ENCODE results near the gene LRIG3.
"Not testable (repeated sequence)": the region's sequence is repeated elsewhere in the genome, so short reads cannot be mapped to it uniquely, and the experiment has no call there.

LRIG3 gene

GRCh38 chr12:58927120-58927519 lies 6.8 kb upstream of the LRIG3 start:
- no peak for DNase-seq

- no peak for DNase-seq
These were observed 6.3 kb upstream of the LRIG3 start for GRCh38 chr12:58926586-58926985.

- DNase-seq, result no peak
These were observed 5.4 kb upstream of the LRIG3 start for GRCh38 chr12:58925751-58926150.

GRCh38 chr12:58925111-58925611 lies 4.9 kb upstream of the LRIG3 start:
- DNase-seq, result no peak

- no peak for DNase-seq
These were observed 4.3 kb upstream of the LRIG3 start for GRCh38 chr12:58924652-58925051.

GRCh38 chr12:58923781-58924180 lies 3.5 kb upstream of the LRIG3 start:
- DNase-seq, result no peak

- no peak for DNase-seq
These were observed 2.5 kb upstream of the LRIG3 start for GRCh38 chr12:58922849-58923248.

- DNase-seq, result no peak
These were observed 907 bp upstream of the LRIG3 start for GRCh38 chr12:58920961-58921861.

GRCh38 chr12:58919231-58920101 lies 838 bp downstream of the LRIG3 start:
- no peak for DNase-seq

- DNase-seq, result no peak
These were observed 1.8 kb downstream of the LRIG3 start for GRCh38 chr12:58918469-58918844.

- no peak for DNase-seq
These were observed 2.4 kb downstream of the LRIG3 start for GRCh38 chr12:58917699-58918468.

- no peak for DNase-seq
These were observed 3.3 kb downstream of the LRIG3 start for GRCh38 chr12:58916921-58917511.

GRCh38 chr12:58916161-58916621 lies 4.1 kb downstream of the LRIG3 start:
- DNase-seq, result no peak

GRCh38 chr12:58915634-58916033 lies 4.7 kb downstream of the LRIG3 start:
- DNase-seq, result no peak

- DNase-seq, result no peak
These were observed 5.3 kb downstream of the LRIG3 start for GRCh38 chr12:58915037-58915436.

- DNase-seq, result no peak
These were observed 5.8 kb downstream of the LRIG3 start for GRCh38 chr12:58914457-58914856.

- DNase-seq, result no peak
These were observed 12.9 kb downstream of the LRIG3 start for GRCh38 chr12:58907391-58907790.

- DNase-seq, result no peak
These were observed 13.4 kb downstream of the LRIG3 start for GRCh38 chr12:58906917-58907316.

- DNase-seq, result no peak
These were observed 14.9 kb downstream of the LRIG3 start for GRCh38 chr12:58905422-58905821.

GRCh38 chr12:58902726-58903125 lies 17.6 kb downstream of the LRIG3 start:
- not testable (repeated sequence) for DNase-seq

GRCh38 chr12:58901664-58902063 lies 18.6 kb downstream of the LRIG3 start:
- DNase-seq, result no peak

GRCh38 chr12:58897969-58898368 lies 22.3 kb downstream of the LRIG3 start:
- DNase-seq, result no peak
